NCI-H1436 treated with DMSO at 0.1 percent for 48 hours (cell line): Measurements from ENCODE around the gene CDCA8.
A peak's percentile ranks its signal among the peaks of the same experiment; 100 is the strongest.
"Not testable (repeated sequence)": the region's sequence is repeated elsewhere in the genome, so short reads cannot be mapped to it uniquely, and the experiment has no call there.

Source experiments
- DNase-seq: peaks from one replicate; lab custom pipeline; 2025; lab: John Stamatoyannopoulos, UW

The CDCA8 gene

GRCh38 chr1:37673920-37674319, 18.4 kb upstream of the CDCA8 start:
- no peak for DNase-seq

- no peak for DNase-seq
Observed at GRCh38 chr1:37676281-37677142, 15.8 kb upstream of the CDCA8 start.

- no peak for DNase-seq
Observed at GRCh38 chr1:37677143-37677439, 15.2 kb upstream of the CDCA8 start.

GRCh38 chr1:37677808-37678207, 14.5 kb upstream of the CDCA8 start:
- no peak for DNase-seq

DNA sequence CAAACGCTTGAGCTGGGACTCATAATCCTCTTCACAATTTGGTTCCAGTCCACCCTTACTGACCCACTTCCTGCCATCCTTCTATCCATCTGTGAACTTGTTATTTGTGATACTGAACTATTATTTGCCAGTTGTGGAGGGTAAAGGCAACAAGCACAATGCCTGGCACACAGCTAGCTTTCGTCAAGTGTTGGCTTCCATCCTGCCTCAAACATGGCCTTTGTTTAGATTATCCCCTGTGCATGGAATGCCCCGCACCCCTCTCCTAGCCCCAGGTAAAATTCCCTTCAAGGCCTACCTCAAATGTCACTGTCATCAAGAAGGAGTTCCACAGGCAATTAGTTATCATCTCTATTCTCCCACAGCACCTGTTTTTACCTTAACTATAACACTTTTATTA, 11.4 kb upstream of the CDCA8 start:
- no peak for DNase-seq

DNA sequence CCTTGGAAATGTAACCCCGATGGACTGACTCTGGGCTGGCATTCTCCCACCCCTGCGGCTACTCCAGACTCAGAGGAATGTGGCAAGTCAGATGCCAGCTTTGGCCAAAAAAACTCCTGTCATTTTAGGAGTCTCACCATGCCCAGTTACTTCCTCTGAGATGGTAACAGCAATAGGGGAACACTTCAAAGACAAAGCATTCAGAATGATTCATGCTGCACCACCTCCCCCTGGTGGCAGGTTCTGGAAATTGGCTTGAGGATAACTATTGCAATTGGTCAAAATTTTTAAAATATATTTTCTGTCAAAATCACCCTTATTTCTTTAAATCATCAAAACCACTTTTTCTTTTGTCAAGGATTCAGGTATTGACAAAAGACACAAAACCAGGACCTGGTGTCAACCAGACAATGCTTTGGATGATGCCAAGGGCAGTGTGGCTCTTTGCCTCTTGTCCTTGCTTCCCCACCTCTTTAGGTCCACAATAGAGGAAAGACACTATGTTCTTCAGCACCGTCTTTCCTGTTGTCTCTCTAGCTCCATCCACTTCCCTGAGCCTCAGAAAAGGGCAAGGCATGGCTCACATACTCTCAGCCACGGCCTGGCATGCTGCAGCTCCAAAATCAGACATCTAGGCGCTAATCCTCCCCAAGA, 9.9 kb upstream of the CDCA8 start:
- DNase-seq: peak; percentile 1

DNA sequence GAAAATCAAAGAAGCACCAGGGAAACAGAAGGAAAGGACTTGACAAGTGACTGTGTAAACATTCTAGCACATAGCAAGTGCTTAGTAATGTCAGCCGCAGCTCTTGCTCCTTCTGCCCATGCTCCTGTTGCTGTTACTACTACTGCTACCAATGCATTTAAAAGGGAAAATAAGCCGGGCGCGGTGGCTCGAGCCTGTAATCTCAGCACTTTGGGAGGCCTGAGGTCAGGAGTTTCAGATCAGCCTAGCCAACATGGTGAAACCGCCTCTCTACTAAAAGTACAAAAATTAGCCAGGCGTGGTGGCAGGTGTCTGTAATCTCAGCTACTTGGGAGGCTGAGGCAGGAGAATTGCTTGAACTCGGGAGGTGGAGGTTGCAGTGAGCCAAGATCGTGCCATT, 8.1 kb upstream of the CDCA8 start:
- DNase-seq: not testable (repeated sequence)

- no peak for DNase-seq
Observed at GRCh38 chr1:37685722-37686121, 6.6 kb upstream of the CDCA8 start.

DNA sequence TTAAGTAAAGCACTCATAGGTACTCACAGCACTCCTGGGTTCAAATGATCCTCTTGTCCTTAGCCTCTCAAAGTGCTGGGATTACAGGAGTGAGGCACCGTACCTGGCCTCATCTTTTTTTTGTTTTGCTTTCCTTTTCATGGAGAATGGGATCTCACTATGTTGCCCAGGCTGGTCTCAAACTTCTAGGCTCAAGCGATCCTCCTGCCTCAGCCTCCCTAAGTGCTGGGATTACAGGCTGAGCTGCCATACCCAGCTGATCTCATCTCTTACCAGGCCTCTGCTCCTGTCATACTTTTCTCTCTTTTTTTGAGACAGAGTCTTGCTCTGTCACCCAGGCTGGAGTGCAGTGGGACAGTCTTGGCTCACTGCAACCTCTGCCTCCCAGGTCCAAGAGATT, 4.6 kb upstream of the CDCA8 start:
- not testable (repeated sequence) for DNase-seq

GRCh38 chr1:37688926-37689325, 3.4 kb upstream of the CDCA8 start:
- DNase-seq: no peak

DNA sequence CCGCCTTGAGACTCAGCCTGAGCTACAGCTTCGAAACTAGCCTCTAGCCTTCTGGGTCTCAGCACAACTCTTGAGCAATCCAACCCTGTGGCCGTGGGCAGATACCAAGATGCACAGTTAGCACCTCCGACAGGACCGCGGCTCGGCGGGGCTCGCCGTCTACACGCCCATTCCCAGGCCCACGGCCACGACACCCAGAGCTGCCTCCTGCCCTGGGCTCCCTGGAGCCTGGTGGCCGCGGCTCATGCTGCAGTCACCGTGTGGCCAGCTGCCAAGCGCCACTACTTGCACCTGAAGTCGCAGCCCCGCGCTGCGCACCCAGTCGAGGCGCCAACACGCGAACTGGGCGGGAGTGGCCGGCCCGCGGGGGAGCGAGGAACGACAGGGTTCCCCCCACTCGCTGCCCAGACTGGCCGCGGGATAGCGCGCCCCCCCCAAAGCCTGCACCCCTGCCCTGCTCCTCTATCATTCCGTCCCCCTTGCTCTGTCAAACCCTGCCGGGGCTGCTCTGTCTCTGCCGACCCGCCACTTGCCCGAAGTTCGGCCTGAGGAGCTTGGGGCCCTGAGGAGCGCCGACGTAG, 729 bp upstream of the CDCA8 start:
- no peak for DNase-seq

- DNase-seq: no peak
Observed at GRCh38 chr1:37692834-37693175, 489 bp downstream of the CDCA8 start.

DNA sequence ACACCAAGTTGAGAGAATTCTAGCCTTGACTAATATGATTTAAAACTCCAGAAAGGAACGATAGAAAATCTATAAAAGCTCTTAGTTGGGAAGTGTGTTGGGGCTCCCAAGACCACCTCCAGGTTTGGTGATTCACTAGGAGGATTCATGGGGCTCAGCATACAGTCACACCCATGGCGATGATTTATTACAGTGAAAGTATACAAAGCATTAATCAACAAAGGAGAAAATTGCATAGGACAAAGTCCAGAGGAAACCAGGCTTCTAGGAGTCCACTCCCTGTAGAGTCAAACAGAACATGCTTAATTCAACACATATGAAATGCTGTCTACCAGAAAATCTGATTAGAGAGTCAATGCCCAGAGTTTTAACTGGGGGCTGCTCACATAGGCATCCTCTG, 4.8 kb downstream of the CDCA8 start:
- no peak for DNase-seq

GRCh38 chr1:37697737-37698136, 5.4 kb downstream of the CDCA8 start:
- no peak for DNase-seq

DNA sequence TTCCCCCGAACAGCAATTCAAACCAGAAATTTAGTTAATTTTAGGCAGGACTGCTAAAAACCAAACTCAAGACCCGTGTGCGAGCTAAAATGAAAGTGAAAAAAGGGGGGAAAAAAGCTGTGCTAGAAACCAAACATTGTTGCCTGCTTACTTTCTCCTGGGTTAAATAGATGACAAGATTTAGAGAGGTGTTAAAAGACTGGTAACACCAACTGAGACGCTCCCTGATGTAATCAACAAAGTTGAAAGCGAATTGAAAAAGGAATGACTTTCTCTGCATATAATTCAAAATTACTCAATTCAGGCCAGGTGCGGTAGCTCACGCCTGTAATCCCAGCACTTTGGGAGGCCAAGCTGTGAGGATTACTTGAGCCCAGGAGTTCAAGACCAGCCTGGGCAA, 6.8 kb downstream of the CDCA8 start:
- DNase-seq: no peak

GRCh38 chr1:37701051-37701450, 8.7 kb downstream of the CDCA8 start:
- DNase-seq: no peak

DNA sequence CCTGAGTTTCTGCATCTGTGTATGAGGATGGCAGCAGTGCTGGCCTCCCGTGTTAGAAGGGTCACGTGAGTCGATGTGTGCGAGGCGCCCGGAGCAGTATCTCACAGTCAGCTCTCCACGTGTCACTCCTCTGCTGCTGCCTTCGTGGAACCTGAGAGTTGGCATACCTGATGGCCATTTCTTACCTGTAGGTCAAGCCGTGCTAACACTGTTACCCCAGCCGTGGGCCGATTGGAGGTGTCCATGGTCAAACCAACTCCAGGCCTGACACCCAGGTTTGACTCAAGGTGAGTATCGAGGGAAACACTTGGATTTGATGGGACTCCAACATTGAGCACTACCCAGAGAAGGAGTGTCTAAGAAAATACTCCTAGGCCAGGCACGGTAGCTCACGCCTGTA, 10.7 kb downstream of the CDCA8 start:
- no peak for DNase-seq

- DNase-seq: no peak
Observed at GRCh38 chr1:37704966-37705365, 12.7 kb downstream of the CDCA8 start.

- no peak for DNase-seq
Observed at GRCh38 chr1:37705399-37705798, 13.1 kb downstream of the CDCA8 start.

DNA sequence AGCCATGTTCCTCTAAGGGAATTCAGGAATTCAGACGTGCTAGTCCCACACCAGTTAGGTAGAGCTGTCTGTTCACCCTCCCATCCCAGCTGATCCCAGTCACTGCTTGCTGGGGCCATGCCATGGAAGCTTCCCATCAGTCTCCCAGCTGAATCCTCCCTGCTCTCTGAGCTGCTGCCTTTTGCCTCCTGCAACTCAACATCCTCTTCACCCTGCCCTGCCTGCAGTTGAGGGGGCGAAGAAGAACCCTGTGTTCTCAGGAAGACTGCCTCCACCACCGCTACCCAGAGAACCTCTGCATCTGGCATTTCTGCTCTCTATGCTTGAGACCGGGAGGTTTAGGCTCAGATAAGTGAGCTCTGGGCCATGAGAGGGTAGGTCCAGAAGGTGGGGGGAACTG, 16.2 kb downstream of the CDCA8 start:
- no peak for DNase-seq

GRCh38 chr1:37714226-37714625, 21.9 kb downstream of the CDCA8 start:
- DNase-seq: no peak

DNA sequence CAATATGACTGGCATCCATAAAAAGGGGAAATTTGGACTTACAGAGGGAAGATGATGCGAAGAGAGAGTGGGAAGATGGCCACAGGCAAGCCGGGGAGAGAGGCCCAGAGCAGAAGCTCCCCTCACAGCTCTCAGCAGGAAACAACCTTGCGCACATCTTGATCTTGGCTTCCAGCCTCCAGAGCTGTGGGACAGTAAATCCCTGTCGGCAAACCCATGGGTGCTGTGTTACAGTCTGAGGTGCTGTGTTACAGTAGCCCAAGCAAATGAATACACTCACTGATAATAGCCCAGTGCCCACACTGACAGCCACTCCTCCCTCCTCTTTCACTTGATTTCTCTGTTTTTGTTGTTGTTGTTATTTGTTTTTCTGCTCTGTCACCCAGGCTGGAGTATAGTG, 22.4 kb downstream of the CDCA8 start:
- no peak for DNase-seq

DNA sequence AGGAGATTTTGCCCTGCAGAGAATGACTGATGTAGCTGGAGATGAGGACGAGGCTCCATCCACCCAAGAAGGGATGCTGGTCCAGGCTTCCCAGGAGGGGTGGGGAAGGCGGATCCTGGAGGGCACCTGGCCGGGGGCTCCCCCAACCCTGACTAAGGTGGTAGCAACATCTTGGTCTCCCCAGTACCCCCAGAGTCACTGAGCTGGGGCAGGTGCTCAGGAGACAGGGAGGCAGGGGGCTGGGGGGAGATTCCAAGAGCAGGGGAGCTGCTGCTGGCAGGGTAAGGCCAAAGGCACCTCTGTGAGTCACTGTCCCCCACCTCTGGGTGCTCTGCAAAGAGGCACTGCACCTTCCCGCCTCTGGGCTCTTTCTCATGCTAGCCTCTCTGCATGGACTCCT, 24.0 kb downstream of the CDCA8 start:
- no peak for DNase-seq

DNA sequence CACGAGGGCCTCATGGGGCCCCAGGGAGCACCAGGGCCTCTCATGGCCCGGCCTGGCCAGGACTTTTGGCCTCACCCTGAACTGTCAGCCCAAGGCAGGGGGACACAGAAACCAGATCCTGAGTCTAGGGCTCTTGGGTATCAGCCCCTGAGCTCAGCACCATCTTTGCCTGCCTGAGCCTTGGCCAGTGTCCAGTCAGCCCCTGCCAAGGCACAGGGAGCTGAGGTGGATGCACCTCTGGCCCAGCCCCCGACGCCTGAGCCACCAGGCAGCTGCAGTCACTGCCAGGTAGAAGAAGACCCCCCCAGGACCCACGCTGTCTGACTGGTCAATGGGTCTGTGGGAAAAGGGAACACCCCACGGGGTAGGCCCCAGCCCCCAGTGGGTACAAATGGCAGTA, 25.3 kb downstream of the CDCA8 start:
- no peak for DNase-seq
